Fibroblast of pulmonary artery (primary cell): ENCODE data around the gene KRTAP5-11.
A peak's percentile ranks its signal among the peaks of the same experiment; 100 is the strongest.
"Not testable (repeated sequence)": the region's sequence is repeated elsewhere in the genome, so short reads cannot be mapped to it uniquely, and the experiment has no call there.

Experiments
- DNase-seq: peaks from one replicate; pipeline ENCODE4 v3.0.0-alpha.2; 2010; ENCODE audit warnings: low read depth
- H3K4me3 ChIP-seq: replicated peaks from 2 replicates; pipeline ENCODE4 v1.5.1; 2011; ENCODE audit warnings: low read depth, mild to moderate bottlenecking, control low read depth, low read length, moderate library complexity
- TF ChIP-seq, protein P1 (sequence below): IDR thresholded peaks from 2 replicates; pipeline ENCODE4 v1.5.1; 2011; ENCODE audit warnings: mild to moderate bottlenecking, control low read depth, low read length, inconsistent platforms; ENCODE audit errors: missing control alignments

KRTAP5-11 gene

DNA sequence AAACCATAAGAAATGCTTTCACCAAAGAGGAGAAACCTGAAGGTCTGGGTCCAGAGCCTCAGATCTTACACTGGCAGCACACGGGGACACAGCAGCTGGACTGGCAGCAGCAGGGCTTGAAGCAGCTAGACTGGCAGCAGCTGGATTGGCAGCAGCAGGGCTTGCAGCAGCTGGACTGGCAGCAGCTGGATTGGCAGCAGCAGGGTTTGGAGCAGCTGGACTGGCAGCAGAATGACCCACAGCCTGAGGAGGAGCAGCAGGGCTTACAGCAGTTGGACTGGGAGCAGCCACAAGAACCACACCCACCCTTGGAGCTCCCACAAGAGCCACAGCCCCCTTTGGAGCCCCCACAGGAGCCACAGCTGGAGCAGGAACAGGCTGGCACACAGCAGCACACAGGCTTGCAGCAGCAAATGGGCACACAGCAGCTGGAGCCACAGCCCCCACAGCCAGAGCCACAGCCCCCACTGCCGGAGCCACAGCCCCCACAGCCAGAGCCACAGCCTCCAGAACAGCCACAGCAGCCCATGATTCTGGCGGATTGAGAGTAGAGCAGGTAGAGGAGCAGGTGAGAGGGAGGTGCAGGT is at the start of gene KRTAP5-11:
KRTAP5-11 (minus strand) TSS at position 567 of the 587 bp plus-strand sequence; CDS start at position 529, 38 bp downstream.
- DNase-seq: no peak
- TF ChIP-seq, protein P1, sequence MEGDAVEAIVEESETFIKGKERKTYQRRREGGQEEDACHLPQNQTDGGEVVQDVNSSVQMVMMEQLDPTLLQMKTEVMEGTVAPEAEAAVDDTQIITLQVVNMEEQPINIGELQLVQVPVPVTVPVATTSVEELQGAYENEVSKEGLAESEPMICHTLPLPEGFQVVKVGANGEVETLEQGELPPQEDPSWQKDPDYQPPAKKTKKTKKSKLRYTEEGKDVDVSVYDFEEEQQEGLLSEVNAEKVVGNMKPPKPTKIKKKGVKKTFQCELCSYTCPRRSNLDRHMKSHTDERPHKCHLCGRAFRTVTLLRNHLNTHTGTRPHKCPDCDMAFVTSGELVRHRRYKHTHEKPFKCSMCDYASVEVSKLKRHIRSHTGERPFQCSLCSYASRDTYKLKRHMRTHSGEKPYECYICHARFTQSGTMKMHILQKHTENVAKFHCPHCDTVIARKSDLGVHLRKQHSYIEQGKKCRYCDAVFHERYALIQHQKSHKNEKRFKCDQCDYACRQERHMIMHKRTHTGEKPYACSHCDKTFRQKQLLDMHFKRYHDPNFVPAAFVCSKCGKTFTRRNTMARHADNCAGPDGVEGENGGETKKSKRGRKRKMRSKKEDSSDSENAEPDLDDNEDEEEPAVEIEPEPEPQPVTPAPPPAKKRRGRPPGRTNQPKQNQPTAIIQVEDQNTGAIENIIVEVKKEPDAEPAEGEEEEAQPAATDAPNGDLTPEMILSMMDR: no peak
- no peak within 1 kb of the TSS for H3K4me3 ChIP-seq

GRCh38 chr11:71631551-71631950 is 48.9 kb upstream of the KRTAP5-11 start:
- not testable (repeated sequence) for H3K4me3 ChIP-seq, DNase-seq

DNA sequence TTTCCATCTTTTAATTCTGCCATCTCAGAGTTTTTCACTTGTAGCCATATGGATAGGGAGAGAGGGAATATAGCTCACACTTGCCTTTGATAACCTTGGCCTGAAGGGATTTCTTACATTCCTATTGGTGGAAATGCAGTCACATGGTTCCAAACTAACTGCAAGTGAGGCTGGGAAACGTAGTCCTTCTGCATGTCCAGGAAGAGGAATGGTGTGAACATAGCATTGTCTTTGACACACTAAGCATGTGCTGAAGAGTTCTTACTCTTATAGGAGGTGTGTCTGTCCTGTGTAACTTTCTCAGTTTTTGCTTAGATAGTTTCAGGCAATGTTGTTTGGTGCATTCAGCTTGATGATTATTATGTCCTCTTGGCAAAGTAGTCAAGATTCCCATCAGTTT is 47.4 kb upstream of the KRTAP5-11 start:
- peak; percentile 4 for DNase-seq
- not testable (repeated sequence) for H3K4me3 ChIP-seq

- not testable (repeated sequence) for DNase-seq, H3K4me3 ChIP-seq
Observed at GRCh38 chr11:71628943-71629342, 46.3 kb upstream of the KRTAP5-11 start.

- not testable (repeated sequence) for DNase-seq, H3K4me3 ChIP-seq
Observed at GRCh38 chr11:71623226-71623625, 40.6 kb upstream of the KRTAP5-11 start.

- H3K4me3 ChIP-seq, DNase-seq: not testable (repeated sequence)
Observed at GRCh38 chr11:71622561-71622960, 39.9 kb upstream of the KRTAP5-11 start.

GRCh38 chr11:71615003-71615402 is 32.3 kb upstream of the KRTAP5-11 start:
- not testable (repeated sequence) for H3K4me3 ChIP-seq, DNase-seq

DNA sequence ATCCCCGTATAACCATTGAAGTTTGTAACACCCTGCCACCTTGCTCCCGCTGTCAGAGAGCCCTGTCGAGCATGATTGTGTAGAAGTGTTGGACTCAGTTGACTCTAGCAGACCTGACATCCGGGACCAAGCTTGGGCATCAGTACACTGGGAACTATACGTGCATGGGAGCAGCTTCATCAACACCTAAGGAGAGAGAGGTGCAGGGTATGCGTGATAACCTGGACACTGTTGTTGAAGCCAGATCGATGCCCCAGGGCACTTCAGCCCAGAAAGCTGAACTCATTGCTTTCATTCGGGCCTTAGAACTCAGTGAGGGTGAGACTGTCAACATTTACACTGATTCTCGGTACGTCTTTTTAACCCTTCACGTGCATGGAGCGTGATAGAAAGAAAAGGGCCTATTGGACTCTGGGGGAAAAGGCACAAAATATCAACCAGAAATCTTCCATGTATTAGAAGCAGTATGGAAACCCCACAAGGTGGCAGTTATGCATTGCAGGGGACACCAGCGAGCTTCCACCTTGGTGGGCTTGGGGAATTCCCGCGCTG is 31.8 kb upstream of the KRTAP5-11 start:
- not testable (repeated sequence) for DNase-seq, H3K4me3 ChIP-seq

DNA sequence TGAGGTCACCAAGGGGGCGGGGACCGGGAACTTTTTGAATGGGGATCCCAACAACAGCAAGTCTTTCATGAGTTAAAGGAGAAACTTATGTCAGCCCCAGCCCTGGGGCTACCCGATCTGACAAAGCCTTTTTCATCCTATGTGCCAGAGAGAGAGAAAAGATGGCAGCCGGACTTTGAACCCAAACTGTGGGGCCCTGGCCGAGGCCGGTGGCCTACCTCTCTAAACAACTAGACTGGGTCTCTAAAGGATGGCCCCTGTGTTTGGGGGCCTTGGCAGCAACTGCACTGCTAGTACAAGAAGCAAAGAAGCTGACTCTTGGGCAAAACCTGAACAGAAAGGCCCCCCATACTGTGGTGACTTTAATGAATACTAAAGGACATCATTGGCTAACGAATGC is 31.3 kb upstream of the KRTAP5-11 start:
- not testable (repeated sequence) for H3K4me3 ChIP-seq, DNase-seq

DNA sequence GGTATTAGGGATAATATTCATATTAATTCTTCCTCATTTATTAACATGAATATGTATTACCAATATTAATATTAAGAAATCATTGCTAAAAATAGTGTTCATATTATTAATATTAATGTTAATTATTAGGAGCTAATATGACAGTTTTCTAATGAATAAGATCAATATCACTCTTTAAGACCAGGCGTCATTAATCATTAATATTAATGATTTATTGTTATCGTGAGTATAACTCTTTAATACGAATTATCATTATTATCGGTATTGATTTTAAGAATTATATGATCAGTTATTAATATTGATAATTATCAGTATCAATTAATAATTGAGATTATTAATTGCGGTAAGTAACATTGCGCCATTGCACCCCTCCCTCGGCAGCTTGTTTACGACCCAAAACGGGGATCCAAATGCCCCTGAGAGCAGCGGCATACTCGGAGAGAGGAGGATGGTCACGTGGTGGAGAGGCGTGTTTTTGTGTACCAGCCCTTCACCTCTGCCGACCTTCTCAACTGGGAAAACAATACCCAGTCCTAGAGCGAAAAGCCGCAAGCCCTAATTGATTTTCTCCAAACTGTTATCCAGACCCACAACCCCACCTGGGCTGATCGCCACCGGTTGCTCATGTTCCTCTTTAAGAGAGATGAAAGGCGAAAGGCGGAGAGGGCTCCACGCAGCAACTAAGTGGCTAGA is 28.7 kb upstream of the KRTAP5-11 start:
- DNase-seq, H3K4me3 ChIP-seq: not testable (repeated sequence)

GRCh38 chr11:71608272-71608671 is 25.6 kb upstream of the KRTAP5-11 start:
- not testable (repeated sequence) for DNase-seq, H3K4me3 ChIP-seq

DNA sequence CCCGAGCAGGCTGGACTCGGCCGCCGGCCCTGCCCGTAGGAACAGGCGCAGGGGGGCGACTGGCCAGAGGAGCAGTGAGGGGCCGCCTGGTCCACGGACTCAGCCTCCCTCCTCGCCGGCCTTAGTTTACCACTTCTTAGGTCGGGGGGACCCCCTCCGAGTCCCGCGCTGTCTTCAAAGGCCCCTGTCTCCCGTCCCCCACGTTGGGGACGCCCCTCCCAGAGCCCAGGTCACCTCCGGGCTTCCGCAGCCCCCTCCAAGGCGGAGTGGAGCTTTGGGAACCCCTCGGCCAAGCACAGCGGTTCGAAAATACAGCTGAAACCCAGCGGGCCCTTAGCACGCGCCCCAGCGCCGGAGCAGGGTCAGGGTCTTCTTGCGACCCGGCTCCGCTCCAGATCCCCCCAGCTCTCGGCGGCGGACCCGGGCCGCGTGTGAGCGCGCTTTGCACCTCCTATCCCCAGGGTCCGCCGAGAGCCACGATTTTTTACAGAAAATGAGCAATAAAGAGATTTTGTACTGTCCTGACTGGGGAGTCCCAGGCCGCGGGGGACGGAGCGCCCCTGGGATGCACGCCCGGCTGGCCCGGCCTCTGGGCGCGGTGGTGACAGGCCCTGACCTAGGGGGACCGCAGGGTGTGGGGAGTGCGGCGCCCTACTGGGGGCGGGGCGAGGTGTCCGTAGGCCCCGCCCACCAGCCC is 25.0 kb upstream of the KRTAP5-11 start:
- DNase-seq, H3K4me3 ChIP-seq: not testable (repeated sequence)

DNA sequence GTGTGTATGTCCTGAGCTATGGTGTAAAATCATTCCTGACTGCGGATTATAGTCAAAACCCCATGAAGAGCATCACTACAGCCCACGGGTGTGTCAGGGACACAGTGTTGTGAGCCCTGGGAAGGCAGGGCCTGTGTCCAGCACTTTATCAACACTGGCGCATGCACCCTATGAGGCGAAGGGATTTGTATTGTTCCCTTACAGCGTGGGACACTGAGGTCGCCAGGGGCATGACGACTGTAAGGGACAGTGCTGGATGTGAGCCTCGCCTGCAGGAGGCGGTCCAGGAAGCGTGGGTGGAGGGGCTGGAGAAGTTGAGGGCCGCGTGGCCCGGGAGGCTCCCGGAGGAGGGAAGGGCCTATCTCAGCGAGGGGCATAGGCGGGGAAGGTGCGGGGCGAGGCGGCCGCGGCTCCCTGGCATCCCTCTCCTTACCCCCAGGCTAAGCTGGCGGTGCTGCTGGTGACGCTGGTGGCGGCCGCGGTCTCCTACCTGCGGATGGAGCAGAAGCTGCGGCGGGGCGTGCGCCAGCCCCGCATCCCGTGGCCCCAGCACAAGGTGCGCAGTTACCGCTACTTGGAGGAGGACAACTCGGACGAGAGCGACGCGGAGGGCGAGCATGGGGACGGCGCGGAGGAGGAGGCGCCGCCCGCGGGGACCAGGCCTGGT is 24.3 kb upstream of the KRTAP5-11 start:
- DNase-seq, H3K4me3 ChIP-seq: not testable (repeated sequence)

GRCh38 chr11:71604798-71605488 is 22.3 kb upstream of the KRTAP5-11 start:
- not testable (repeated sequence) for H3K4me3 ChIP-seq, DNase-seq

GRCh38 chr11:71603221-71603620 is 20.5 kb upstream of the KRTAP5-11 start:
- not testable (repeated sequence) for DNase-seq, H3K4me3 ChIP-seq

GRCh38 chr11:71589546-71589920 is 6.9 kb upstream of the KRTAP5-11 start:
- DNase-seq, H3K4me3 ChIP-seq: not testable (repeated sequence)
